LHCN-M2 (cell line): Measurements from ENCODE around the gene MEF2A. TPM values are rescaled to one million over a fixed set of nuclear protein-coding genes. Genes with fewer than 3 reads are reported as not detected.
"Not testable (repeated sequence)": the region's sequence is repeated elsewhere in the genome, so short reads cannot be mapped to it uniquely, and the experiment has no call there.

Source experiments
- DNase-seq: peaks from one replicate; pipeline ENCODE4 v3.0.0-alpha.2; 2012; ENCODE audit warnings: low read depth
- total RNA-seq: library from RNA; depleted of rRNA; stranded (reverse); fragments of >200 nt; gene quantifications from 2 replicates; pipeline ENCODE4 v1.2.3, GENCODE V29; 2014

Gene MEF2A
- total RNA-seq, 1 experiment from 2014 or later: 47.2 TPM

- no peak for DNase-seq
Observed at GRCh38 chr15:99645543-99645935, 79.8 kb downstream of the MEF2A start.

- DNase-seq: no peak
Observed at GRCh38 chr15:99645951-99646350, 80.2 kb downstream of the MEF2A start.

- DNase-seq: peak; percentile 65
Observed at GRCh38 chr15:99651023-99651807, 85.4 kb downstream of the MEF2A start.

GRCh38 chr15:99656205-99656604 is 90.4 kb downstream of the MEF2A start:
- no peak for DNase-seq

- DNase-seq: no peak
Observed at GRCh38 chr15:99657996-99658395, 92.2 kb downstream of the MEF2A start.

GRCh38 chr15:99662903-99663302 is 97.1 kb downstream of the MEF2A start:
- DNase-seq: no peak

DNA sequence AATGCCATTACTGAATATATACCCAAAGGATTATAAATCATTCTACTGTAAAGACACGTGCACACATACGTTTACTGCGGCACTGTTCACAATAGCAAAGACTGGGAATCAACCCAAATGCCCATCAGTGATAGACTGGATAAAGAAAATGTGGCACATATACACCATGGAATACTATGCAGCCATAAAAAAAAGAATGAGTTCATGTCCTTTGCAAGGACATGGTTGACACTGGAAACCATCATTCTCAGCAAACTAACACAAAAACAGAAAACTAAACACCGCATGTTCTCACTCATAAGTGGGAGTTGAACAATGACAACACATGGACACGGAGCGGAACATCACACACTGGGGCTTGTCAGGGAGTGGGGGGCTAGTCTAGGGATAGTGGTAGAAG is 100.3 kb downstream of the MEF2A start:
- DNase-seq: not testable (repeated sequence)

GRCh38 chr15:99668533-99669182 is 102.9 kb downstream of the MEF2A start:
- no peak for DNase-seq

- DNase-seq: no peak
Observed at GRCh38 chr15:99669250-99669649, 103.5 kb downstream of the MEF2A start.

DNA sequence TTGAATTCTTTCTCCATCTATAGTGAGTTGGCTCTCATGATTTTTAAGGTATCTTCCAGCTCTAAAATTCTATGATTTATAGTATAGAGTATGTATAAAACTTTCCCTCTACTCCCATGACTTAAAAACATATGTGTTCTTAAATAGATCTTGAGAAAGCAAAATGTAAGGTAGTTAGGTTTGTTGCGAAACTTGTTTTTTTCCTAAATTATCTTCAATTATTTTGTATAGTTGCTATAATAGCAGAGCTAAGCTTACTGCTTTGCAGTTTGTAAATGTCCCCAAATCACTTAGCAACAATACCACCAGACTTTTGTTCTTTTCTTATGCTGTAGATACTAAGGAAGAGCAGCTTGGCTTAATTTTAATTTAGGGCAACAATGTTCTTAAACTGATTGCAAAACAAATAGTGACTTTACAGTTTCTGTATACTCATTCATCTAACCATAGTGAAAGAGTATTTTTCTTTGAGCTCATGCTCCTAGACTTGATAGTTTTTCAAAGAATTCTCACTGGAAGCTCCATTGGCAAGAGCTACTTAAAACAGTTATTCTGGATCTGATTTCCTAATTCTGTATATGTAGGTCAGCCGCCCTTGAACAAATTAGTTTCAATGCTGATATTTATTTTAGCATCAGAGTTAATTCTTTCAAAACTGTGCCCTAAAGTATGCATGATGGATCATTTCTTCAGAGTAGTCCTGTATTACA is 106.3 kb downstream of the MEF2A start:
- no peak for DNase-seq

DNA sequence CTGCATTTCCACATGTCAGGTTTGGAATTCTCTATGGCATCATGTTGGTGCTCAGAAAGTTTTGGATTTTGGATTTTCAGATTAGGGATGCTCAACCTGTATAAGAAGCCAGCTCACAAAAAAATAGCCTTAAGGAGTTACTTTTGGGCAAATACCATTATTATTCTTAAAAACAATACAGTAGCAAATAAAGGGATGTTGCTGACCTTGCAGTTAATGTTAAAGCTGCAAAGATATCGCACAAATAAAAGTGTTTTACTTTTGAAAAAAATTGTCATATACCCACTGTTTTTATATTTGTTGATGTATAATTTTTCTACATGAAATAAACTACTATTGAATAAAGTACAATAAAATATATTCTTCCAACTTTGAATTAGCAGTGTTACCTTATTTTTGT is 107.3 kb downstream of the MEF2A start:
- no peak for DNase-seq

DNA sequence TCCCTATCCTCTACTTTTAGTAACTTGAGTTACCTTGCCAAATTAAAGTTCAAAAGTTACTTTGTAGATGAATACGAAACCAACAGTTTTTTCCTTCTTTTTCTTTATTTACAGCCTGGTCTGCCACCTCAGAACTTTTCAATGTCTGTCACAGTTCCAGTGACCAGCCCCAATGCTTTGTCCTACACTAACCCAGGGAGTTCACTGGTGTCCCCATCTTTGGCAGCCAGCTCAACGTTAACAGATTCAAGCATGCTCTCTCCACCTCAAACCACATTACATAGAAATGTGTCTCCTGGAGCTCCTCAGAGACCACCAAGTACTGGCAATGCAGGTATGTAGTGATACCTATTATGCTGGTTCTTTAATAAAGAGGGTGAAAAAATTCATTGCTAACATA is 108.5 kb downstream of the MEF2A start:
- no peak for DNase-seq

GRCh38 chr15:99677540-99678134 is 111.9 kb downstream of the MEF2A start:
- no peak for DNase-seq

GRCh38 chr15:99680276-99680675 is 114.5 kb downstream of the MEF2A start:
- DNase-seq: no peak

GRCh38 chr15:99681990-99682389 is 116.2 kb downstream of the MEF2A start:
- no peak for DNase-seq

GRCh38 chr15:99682455-99682854 is 116.7 kb downstream of the MEF2A start:
- peak; percentile 71 for DNase-seq

- no peak for DNase-seq
Observed at GRCh38 chr15:99683000-99683670, 117.4 kb downstream of the MEF2A start.

GRCh38 chr15:99686290-99686689 is 120.5 kb downstream of the MEF2A start:
- no peak for DNase-seq

- no peak for DNase-seq
Observed at GRCh38 chr15:99692825-99693224, 127.0 kb downstream of the MEF2A start.

DNA sequence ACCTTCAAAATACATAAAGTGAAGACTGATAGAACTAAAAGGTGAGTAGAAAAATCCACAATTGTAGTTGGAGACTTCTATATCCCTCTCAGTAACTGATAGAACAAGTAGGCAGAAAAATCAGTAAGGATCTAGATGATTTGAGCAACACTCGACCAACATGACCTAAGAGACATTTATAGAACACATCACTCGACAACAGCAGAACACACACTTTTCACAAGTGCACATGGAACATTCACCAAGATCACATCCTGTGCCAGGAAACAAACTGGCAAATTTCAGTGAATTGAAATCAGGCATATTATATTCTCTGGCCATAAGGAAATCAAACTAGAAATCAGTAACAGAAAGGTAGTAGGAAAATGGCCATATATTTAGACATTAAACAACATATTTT is 130.3 kb downstream of the MEF2A start:
- DNase-seq: no peak

GRCh38 chr15:99702895-99703602 is 137.3 kb downstream of the MEF2A start:
- DNase-seq: no peak
